ENCODE data around the gene TOR3A. TPM values are rescaled to one million over a fixed set of nuclear protein-coding genes. Genes with fewer than 3 reads are reported as not detected.
A peak's percentile ranks its signal among the peaks of the same experiment; 100 is the strongest.

Gene TOR3A
- polyA plus RNA-seq, 1 experiment, result 30.8 TPM

GRCh38 chr1:179099891-179100290, 18.0 kb downstream of the TOR3A start:
- CTCF ChIA-PET, result no interaction called here
- no peak for DNase-seq (ENCODE audit: low read depth)
- TF ChIP-seq CTCF (IDR thresholded peaks at IDR 0.05; ENCODE audit: insufficient read depth, low read depth, low read length), result no peak
- Histone ChIP-seq H3K4me3 (ENCODE audit: low read depth, low read length) (no peak overlapping the region), H3K36me3 (ENCODE audit: control insufficient read depth, insufficient read depth, low read length) (peaks cover 8% of the 10 kb centered on the region), H3K27me3 (ENCODE audit: control insufficient read depth, insufficient read depth, low read length) (no peaks in the 10 kb centered on the region)
- POLR2A ChIA-PET, result no interaction called here

DNA sequence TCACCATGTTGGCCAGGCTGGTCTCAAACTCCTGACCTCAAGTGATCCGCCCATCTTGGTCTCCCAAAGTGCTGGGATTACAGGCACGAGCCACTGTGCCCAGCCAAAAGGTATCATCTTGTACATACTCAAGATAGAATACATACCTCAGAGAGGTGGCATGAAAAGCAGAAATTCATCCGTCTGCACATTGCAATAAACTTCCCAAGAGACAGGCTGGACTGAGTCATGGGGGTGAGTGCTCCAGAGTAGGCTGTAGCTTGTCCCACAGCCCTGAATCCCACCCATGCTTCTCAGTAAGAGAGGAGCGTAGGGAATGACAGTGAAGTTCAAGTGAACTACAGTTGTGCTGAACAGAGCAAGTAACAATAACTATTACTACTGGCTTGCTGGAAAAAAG, 19.7 kb downstream of the TOR3A start:
- Histone ChIP-seq H3K27me3 (ENCODE audit: control insufficient read depth, insufficient read depth, low read length) (no peaks in the 10 kb centered on the region), H3K4me3 (ENCODE audit: low read depth, low read length) (no peak overlapping the region), H3K36me3 (ENCODE audit: control insufficient read depth, insufficient read depth, low read length) (peaks cover 10% of the 10 kb centered on the region)
- ChIA-PET POLR2A (interaction anchor here (0.5 kb wide), 1 partner anchor 117 kb away, joined by 6 read pairs; no protein-coding TSS in a partner anchor), CTCF (no interaction called here)
- no peak for DNase-seq (ENCODE audit: low read depth)
- no peak for TF ChIP-seq CTCF (IDR thresholded peaks at IDR 0.05; ENCODE audit: insufficient read depth, low read depth, low read length)

DNA sequence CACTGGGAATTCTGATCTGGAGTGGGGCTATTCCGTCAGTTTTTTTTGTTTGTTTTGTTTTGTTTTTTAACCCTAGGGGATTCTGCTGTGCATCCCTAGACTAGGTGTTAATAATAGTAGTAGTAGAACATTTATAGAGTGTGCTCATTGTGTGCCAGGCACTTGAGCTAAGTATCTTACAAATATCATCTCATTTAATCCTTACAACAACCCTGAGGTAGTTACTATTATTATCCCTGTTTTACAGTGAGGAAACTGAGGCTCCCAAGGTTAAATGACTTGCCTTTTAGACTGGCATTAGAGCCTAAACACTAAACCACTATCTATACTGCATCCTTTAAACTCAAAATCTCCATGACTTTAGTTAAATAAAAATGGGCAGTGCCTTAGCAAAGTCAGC, 22.1 kb downstream of the TOR3A start:
- no peak for TF ChIP-seq CTCF (IDR thresholded peaks at IDR 0.05; ENCODE audit: insufficient read depth, low read depth, low read length)
- no peaks in the 10 kb centered on the region for H3K27me3 ChIP-seq (ENCODE audit: control insufficient read depth, insufficient read depth, low read length)
- H3K36me3 ChIP-seq (ENCODE audit: control insufficient read depth, insufficient read depth, low read length), result peaks cover 24% of the 10 kb centered on the region
- no peak for DNase-seq (ENCODE audit: low read depth)
- POLR2A ChIA-PET, result no interaction called here
- CTCF ChIA-PET, result interaction anchor here (3.0 kb wide), 1 partner anchor 12 kb away, joined by 15 read pairs; no protein-coding TSS in a partner anchor
- no peak overlapping the region for H3K4me3 ChIP-seq (ENCODE audit: low read depth, low read length)

- POLR2A ChIA-PET, result no interaction called here
- DNase-seq (ENCODE audit: low read depth), result no peak
- no peak for TF ChIP-seq CTCF (IDR thresholded peaks at IDR 0.05; ENCODE audit: insufficient read depth, low read depth, low read length)
- CTCF ChIA-PET, result interaction anchor here (0.6 to 4.7 kb wide), 7 partner anchors 8 to 51 kb away, joined by 3 to 18 read pairs (median 5); no protein-coding TSS in a partner anchor
- Histone ChIP-seq H3K36me3 (ENCODE audit: control insufficient read depth, insufficient read depth, low read length) (peaks cover 29% of the 10 kb centered on the region), H3K27me3 (ENCODE audit: control insufficient read depth, insufficient read depth, low read length) (no peaks in the 10 kb centered on the region), H3K4me3 (ENCODE audit: low read depth, low read length) (no peak overlapping the region)
Measured at GRCh38 chr1:179104611-179105250, 22.9 kb downstream of the TOR3A start.

DNA sequence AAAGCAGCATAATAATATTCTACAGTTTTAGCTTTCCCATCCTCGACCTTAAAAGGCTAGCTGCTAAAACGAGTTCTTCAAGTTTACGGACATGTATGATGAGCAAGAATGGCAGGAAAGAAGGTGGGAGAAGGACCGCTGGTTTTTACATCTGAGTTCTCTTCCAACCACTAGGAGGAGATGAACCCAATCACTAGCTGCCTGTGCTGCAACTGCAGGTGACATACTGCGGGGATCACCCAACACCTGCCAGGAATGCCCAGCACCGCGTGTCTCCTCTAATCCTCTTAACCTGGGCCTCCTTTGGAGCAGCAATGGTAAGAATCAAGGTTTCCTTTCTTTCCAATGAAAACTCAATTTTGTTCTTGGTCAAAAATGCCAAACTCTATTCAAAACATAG, 23.5 kb downstream of the TOR3A start:
- H3K4me3 ChIP-seq (ENCODE audit: low read depth, low read length), result no peak overlapping the region
- peaks cover 32% of the 10 kb centered on the region for H3K36me3 ChIP-seq (ENCODE audit: control insufficient read depth, insufficient read depth, low read length)
- CTCF ChIA-PET, result interaction anchor here (1.1 to 4.7 kb wide), 6 partner anchors 9 to 18 kb away, joined by 3 to 18 read pairs (median 7); no protein-coding TSS in a partner anchor
- DNase-seq (ENCODE audit: low read depth), result no peak
- TF ChIP-seq CTCF (IDR thresholded peaks at IDR 0.05; ENCODE audit: insufficient read depth, low read depth, low read length), result peak; percentile 31; the same call in 1 of the 2 replicates
- H3K27me3 ChIP-seq (ENCODE audit: control insufficient read depth, insufficient read depth, low read length), result no peaks in the 10 kb centered on the region
- POLR2A ChIA-PET, result no interaction called here
